ENCODE measurements around the gene GPR61.

The GPR61 gene

DNA sequence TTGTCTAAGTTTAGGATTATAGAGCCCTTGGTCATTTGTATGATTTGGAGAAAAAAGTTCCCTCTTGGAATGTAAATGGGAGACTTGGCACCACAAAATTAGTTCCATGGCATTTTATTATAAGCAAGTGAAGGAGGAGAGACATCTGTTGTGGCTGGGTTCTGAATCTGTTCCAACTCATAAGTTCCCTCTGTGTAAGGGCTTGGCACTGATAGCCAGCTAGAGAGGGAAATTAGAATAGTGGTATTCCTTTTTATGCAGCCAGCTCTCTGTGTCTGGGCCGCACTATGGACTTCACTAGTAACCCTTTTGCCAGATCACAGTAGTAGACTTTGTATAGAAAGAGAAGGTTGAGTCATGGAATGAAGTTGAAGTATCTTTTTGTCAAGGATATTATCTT is 39.8 kb downstream of the GPR61 start:
- in situ Hi-C loops (cut with MboI; ENCODE audit: low sequenced_read_pairs, unreplicated experiment): no loop called here
- DNase-seq (ENCODE audit: low spot score): no peak
- TF ChIP-seq CTCF (IDR thresholded peaks at IDR 0.05; ENCODE audit: borderline replicate concordance, control extremely low read depth, extremely low read depth, insufficient read depth, missing control alignments): no peak

GRCh38 chr1:109582021-109582420 is 42.3 kb downstream of the GPR61 start:
- in situ Hi-C loops (cut with MboI; ENCODE audit: low sequenced_read_pairs, unreplicated experiment): no loop called here
- no peak for DNase-seq (ENCODE audit: low spot score)
- no peak for TF ChIP-seq CTCF (IDR thresholded peaks at IDR 0.05; ENCODE audit: borderline replicate concordance, control extremely low read depth, extremely low read depth, insufficient read depth, missing control alignments)

GRCh38 chr1:109584766-109585165 is 45.1 kb downstream of the GPR61 start:
- TF ChIP-seq CTCF (IDR thresholded peaks at IDR 0.05; ENCODE audit: borderline replicate concordance, control extremely low read depth, extremely low read depth, insufficient read depth, missing control alignments): no peak
- in situ Hi-C loops (cut with MboI; ENCODE audit: low sequenced_read_pairs, unreplicated experiment): no loop called here
- no peak for DNase-seq (ENCODE audit: low spot score)

GRCh38 chr1:109586055-109586454 is 46.4 kb downstream of the GPR61 start:
- TF ChIP-seq CTCF (IDR thresholded peaks at IDR 0.05; ENCODE audit: borderline replicate concordance, control extremely low read depth, extremely low read depth, insufficient read depth, missing control alignments): no peak
- no peak for DNase-seq (ENCODE audit: low spot score)
- in situ Hi-C loops (cut with MboI; ENCODE audit: low sequenced_read_pairs, unreplicated experiment): no loop called here

DNA sequence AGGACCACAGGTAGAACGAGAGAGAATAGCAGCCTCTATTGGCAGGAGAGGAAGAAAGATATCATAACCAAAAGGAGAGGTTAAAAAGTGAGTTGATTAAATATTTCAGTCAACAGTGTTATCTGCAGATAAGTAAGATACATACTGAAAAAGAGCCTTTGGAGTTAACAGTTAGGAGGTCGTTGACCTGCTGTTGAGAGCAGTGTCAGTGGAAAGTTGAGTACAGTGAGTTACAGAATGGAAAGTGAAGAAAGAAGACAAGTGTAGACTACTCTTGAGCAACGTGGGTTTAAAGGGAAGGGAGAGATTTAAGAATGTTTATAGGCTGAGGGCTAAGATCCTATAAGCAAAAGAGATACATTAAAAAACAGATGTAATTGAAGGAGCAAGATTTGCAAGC is 49.5 kb downstream of the GPR61 start:
- in situ Hi-C loops (cut with MboI; ENCODE audit: low sequenced_read_pairs, unreplicated experiment): no loop called here
- no peak for DNase-seq (ENCODE audit: low spot score)
- TF ChIP-seq CTCF (IDR thresholded peaks at IDR 0.05; ENCODE audit: borderline replicate concordance, control extremely low read depth, extremely low read depth, insufficient read depth, missing control alignments): no peak

DNA sequence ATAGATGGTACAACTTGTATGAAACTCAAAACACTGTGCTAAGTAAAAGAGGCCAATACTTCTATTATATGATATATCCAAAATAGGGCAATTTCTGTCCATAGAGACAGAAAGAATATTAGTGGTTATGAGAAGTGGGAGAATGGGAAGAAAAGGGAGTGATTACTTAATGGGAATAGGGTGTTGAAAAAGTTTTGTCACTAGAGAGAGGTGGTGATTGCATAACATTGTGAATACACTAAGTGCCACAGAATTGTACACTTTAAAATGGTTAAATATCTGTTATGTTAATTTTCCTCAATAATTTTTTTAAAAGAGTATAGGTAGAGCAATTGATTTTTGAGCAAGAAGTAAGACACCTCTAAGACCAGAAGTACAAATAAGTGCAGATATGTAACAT is 50.0 kb downstream of the GPR61 start:
- TF ChIP-seq CTCF (IDR thresholded peaks at IDR 0.05; ENCODE audit: borderline replicate concordance, control extremely low read depth, extremely low read depth, insufficient read depth, missing control alignments): no peak
- DNase-seq (ENCODE audit: low spot score): no peak
- in situ Hi-C loops (cut with MboI; ENCODE audit: low sequenced_read_pairs, unreplicated experiment): no loop called here

GRCh38 chr1:109592916-109593315 is 53.2 kb downstream of the GPR61 start:
- no peak for TF ChIP-seq CTCF (IDR thresholded peaks at IDR 0.05; ENCODE audit: borderline replicate concordance, control extremely low read depth, extremely low read depth, insufficient read depth, missing control alignments)
- in situ Hi-C loops (cut with MboI; ENCODE audit: low sequenced_read_pairs, unreplicated experiment): no loop called here
- no peak for DNase-seq (ENCODE audit: low spot score)
